K562 (cell line): Measurements from ENCODE around the gene RIMOC1. TPM values are rescaled to one million over a fixed set of nuclear protein-coding genes. Genes with fewer than 3 reads are reported as not detected.

ENCODE experiments used
- ATF4 ChIP-seq: fragments of 450-650 bp; formaldehyde crosslinking; IDR thresholded peaks from 2 replicates; pipeline ENCODE4 v1.4.0; 2022; ENCODE audit warnings: mild to moderate bottlenecking, moderate library complexity
- C11orf30 ChIP-seq: fragments of 450-650 bp; IDR thresholded peaks from 2 replicates; pipeline ENCODE4 v1.6.1; 2016; ENCODE audit warnings: low read depth, mild to moderate bottlenecking
- CREM ChIP-seq: IDR thresholded peaks from 2 replicates; pipeline ENCODE4 v1.6.1; 2014; ENCODE audit warnings: antibody characterized with exemption, low read depth
- E2F5 ChIP-seq: sonication (generic); formaldehyde crosslinking; IDR thresholded peaks from 2 replicates; pipeline ENCODE4 v1.8.0; 2022; ENCODE audit warnings: mild to moderate bottlenecking, missing genetic modification reagents
- EWSR1 ChIP-seq: fragments of 450-650 bp; IDR thresholded peaks from 2 replicates; pipeline ENCODE4 v1.6.1; 2018; ENCODE audit warnings: borderline replicate concordance, mild to moderate bottlenecking, low read depth, moderate library complexity; ENCODE audit not compliant: partially characterized antibody
- FOXJ3 ChIP-seq: sonication (generic); formaldehyde crosslinking; IDR thresholded peaks from 2 replicates; pipeline ENCODE4 v1.4.0; 2020; ENCODE audit warnings: mild to moderate bottlenecking, missing genetic modification reagents
- HNRNPUL1 ChIP-seq: fragments of 200-400 bp; formaldehyde crosslinking; IDR thresholded peaks from 2 replicates; pipeline ENCODE4 v1.6.1; 2017; ENCODE audit warnings: low read length
- MAFK ChIP-seq: IDR thresholded peaks from 2 replicates; pipeline ENCODE4 v1.6.1; 2011; ENCODE audit warnings: low read length, improper control_type of control experiment
- NELFE ChIP-seq: IDR thresholded peaks from 2 replicates; pipeline ENCODE4 v1.6.1; 2011; ENCODE audit warnings: mild to moderate bottlenecking; ENCODE audit not compliant: insufficient read depth, insufficient read length
- NFIC ChIP-seq: fragments of 450-650 bp; IDR thresholded peaks from 2 replicates; pipeline ENCODE4 v1.6.1; 2017; ENCODE audit warnings: mild to moderate bottlenecking, inconsistent platforms
- NR2F6 ChIP-seq: fragments of 450-650 bp; formaldehyde crosslinking; IDR thresholded peaks from 2 replicates; pipeline ENCODE4 v1.4.0; 2020; ENCODE audit warnings: mild to moderate bottlenecking
- NRF1 ChIP-seq, 2 experiments: fragments of 450-650 bp; IDR thresholded peaks in 1 of 2; conservative IDR thresholded peaks in 1 of 2; 2 replicates each; pipeline ENCODE4 v1.6.1; 2014; ENCODE audit warnings: mild to moderate bottlenecking in 2 of 2
- RB1 ChIP-seq: fragments of 450-650 bp; IDR thresholded peaks from 2 replicates; pipeline ENCODE4 v1.6.1; 2017; ENCODE audit warnings: low read depth, mild to moderate bottlenecking
- RBM25 ChIP-seq: fragments of 200-400 bp; formaldehyde crosslinking; IDR thresholded peaks from 2 replicates; pipeline ENCODE4 v1.6.1; 2018; ENCODE audit warnings: low read length, low read depth, moderate library complexity; ENCODE audit not compliant: severe bottlenecking
- RCOR1 ChIP-seq, 2 experiments: IDR thresholded peaks; 2 replicates each; pipeline ENCODE4 v1.6.1; 2012; ENCODE audit warnings: low read depth in 2 of 2, low read length in 2 of 2, borderline replicate concordance in 1 of 2, improper control_type of control experiment in 1 of 2
- SAFB ChIP-seq: fragments of 200-400 bp; formaldehyde crosslinking; IDR thresholded peaks from 2 replicates; pipeline ENCODE4 v1.6.1; 2017; ENCODE audit warnings: low read depth, low read length, borderline replicate concordance
- SAFB2 ChIP-seq: fragments of 200-400 bp; formaldehyde crosslinking; IDR thresholded peaks from 2 replicates; pipeline ENCODE4 v1.6.1; 2018; ENCODE audit warnings: borderline replicate concordance, low read length, low read depth, moderate library complexity; ENCODE audit not compliant: severe bottlenecking
- SRF ChIP-seq, 2 experiments: fragments of 250-450, 450-650 bp in 1 of 2; sonication (Bioruptor Pico) in 1 of 2; sonication (generic) in 1 of 2; formaldehyde crosslinking; IDR thresholded peaks; 2 replicates each; pipeline versions ENCODE4 v1.5.0 to v1.5.1; 2020 to 2022; ENCODE audit warnings: mild to moderate bottlenecking in 1 of 2, missing genetic modification reagents in 1 of 2
- ZC3H11A ChIP-seq: IDR thresholded peaks from 2 replicates; pipeline ENCODE4 v1.6.1; 2012; ENCODE audit warnings: low read depth, low read length, improper control_type of control experiment
- ZC3H4 ChIP-seq: sonication (generic); formaldehyde crosslinking; IDR thresholded peaks from 2 replicates; pipeline ENCODE4 v1.9.0; 2021; ENCODE audit warnings: missing genetic modification reagents, borderline replicate concordance
- ZMIZ1 ChIP-seq, 2 experiments: fragments of 150-350 bp in 1 of 2; IDR thresholded peaks; 2 replicates each; pipeline ENCODE4 v1.6.1; 2012 to 2016; ENCODE audit warnings: low read depth in 2 of 2, low read length in 2 of 2, mild to moderate bottlenecking in 1 of 2, moderate library complexity in 1 of 2
- ZNF239 ChIP-seq: fragments of 250-450 bp; sonication (Bioruptor Pico); IDR thresholded peaks from 2 replicates; pipeline ENCODE4 v1.4.0; 2020; ENCODE audit warnings: mild to moderate bottlenecking
- ZNF668 ChIP-seq: fragments of 250-450 bp; sonication (Bioruptor Pico); IDR thresholded peaks from 2 replicates; pipeline ENCODE4 v1.8.0; 2022; ENCODE audit warnings: mild to moderate bottlenecking, inconsistent platforms
- ZNF696 ChIP-seq: fragments of 250-450 bp; sonication (Bioruptor Pico); conservative IDR thresholded peaks from 2 replicates; pipeline ENCODE4 v1.4.0; 2020; ENCODE audit warnings: mild to moderate bottlenecking, moderate library complexity
- polyA plus RNA-seq, 8 experiments: library from polyadenylated mRNA; depleted of rRNA in 4 of 8; stranded (reverse) in 5 of 8; unstranded in 3 of 8; fragments of >200 nt; fragmentation: Nextera tagmentation in 2 of 8; fragmentation: Illumina TruSeq in 1 of 8; extraction: Ambion mirVana in 2 of 8; extraction: Trizol in 1 of 8; gene quantifications; 2 replicates each; pipeline versions ENCODE4 v1.2.1 to v1.2.3, GENCODE V29; 2011 to 2014; ENCODE audit warnings: inconsistent platforms in 1 of 8, missing spikeins in 1 of 8
- total RNA-seq, 7 experiments: library from RNA; depleted of rRNA in 6 of 7; stranded (reverse); fragments of >200 nt in 6 of 7; fragmentation: Illumina TruSeq in 2 of 7; extraction: Trizol in 2 of 7; gene quantifications; 2 replicates each; pipeline versions ENCODE4 v1.2.1 to v1.2.3, GENCODE V29; 2011 to 2021; ENCODE audit warnings: low replicate concordance in 1 of 7

Gene RIMOC1
- total and polyA plus RNA-seq, 9 of the 15 experiments (the other 6 are each of a cell fraction or from before 2014, with no cell fraction given), result 11.6 to 63.1 (median 30.8) TPM

GRCh38 chr5:41903892-41904799 lies at the start of gene RIMOC1 (continued):
- peak; percentile 100 for TF ChIP-seq C11orf30
- TF ChIP-seq FOXJ3 (CRISPR knock-in tag), result no peak
- TF ChIP-seq ZMIZ1 (IDR thresholded peaks at IDR 0.05; ENCODE audit: low read depth in 2 of 2, low read length in 2 of 2), result no peak
- TF ChIP-seq ZC3H4 (CRISPR knock-in tag), result peak; percentile 88
- no peak for TF ChIP-seq HNRNPUL1
- TF ChIP-seq ATF4 (CRISPR knock-in tag), result peak; percentile 68
- TF ChIP-seq SAFB, result no peak
- peak; percentile 36; the same call in 1 of the 2 replicates for TF ChIP-seq ZNF668 (CRISPR knock-in tag)
- TF ChIP-seq ZNF696, result no peak
- no peak for TF ChIP-seq ZC3H11A
- no peak for TF ChIP-seq NELFE
- TF ChIP-seq CREM, result peak; percentile 93
- TF ChIP-seq NRF1 (conservative IDR thresholded peaks at IDR 0.05 in 1 of 2, IDR thresholded peaks at IDR 0.05 in 1 of 2), result peak; percentile 75 to 77
- TF ChIP-seq ZNF239 (CRISPR knock-in tag), result peak; percentile 59
- TF ChIP-seq RCOR1 (IDR thresholded peaks at IDR 0.05; ENCODE audit: borderline replicate concordance in 1 of 2, low read depth in 2 of 2, low read length in 2 of 2), result no peak; a peak in 2 of 4 replicates
- peak; percentile 85; the same call in 1 of the 2 replicates for TF ChIP-seq NR2F6 (CRISPR knock-in tag)
- TF ChIP-seq SAFB2, result no peak
- TF ChIP-seq SRF (CRISPR knock-in tag; IDR thresholded peaks at IDR 0.05), result peak; percentile 83 to 98
- TF ChIP-seq NFIC, result peak; percentile 68; the same call in 1 of the 2 replicates
- peak; percentile 87 for TF ChIP-seq RB1
- TF ChIP-seq EWSR1, result no peak
- no peak for TF ChIP-seq MAFK
- peak; percentile 23; the same call in 1 of the 2 replicates for TF ChIP-seq E2F5
- peak; percentile 59 for TF ChIP-seq RBM25
